AG08396 (cell line): ENCODE results near the gene GOLT1A.

ENCODE experiments used
- DNase-seq: peaks from one replicate; pipeline ENCODE4 v3.0.0; 2012; ENCODE audit warnings: low spot score, mixed read lengths

Gene GOLT1A

GRCh38 chr1:204218552-204218951 is 4.8 kb upstream of the GOLT1A start:
- no peak for DNase-seq

GRCh38 chr1:204217648-204218000 is 3.8 kb upstream of the GOLT1A start:
- no peak for DNase-seq

DNA sequence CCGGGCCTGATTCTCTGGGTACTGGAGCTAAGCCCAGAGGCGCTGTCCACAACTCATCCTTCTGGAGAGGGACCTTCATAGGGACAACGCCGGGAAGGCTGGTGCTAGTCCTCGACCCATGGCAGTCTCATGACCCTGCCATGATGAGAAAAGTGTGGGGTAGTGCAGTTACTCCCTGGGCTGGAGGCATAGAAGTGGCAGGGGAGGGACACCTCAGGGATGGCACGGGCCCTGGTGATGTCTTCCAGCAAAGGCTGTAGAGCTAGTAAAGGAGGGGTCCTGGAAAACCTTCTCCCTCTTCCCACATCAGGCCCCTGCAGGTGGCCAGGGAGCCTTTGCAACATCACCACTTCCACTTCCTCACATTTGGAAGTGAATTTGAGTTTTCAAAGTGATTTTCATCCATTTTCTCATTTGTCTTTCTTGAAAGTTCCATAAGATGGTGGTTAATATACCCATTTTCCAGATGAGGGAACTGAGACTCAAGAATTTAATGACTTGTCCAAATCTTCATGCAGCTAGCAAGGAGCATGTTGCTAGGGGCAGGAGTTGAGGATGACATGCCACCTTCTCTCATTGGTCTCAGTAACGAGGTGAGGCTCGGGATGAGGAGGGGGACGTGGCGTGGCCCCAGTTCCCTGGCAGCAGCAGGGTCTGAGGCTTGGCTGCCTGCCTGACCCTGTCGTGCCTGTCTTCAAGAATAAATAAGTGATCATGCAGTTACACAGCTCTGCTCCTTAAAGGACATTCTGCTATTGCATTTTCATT is 3.3 kb upstream of the GOLT1A start:
- no peak for DNase-seq

DNA sequence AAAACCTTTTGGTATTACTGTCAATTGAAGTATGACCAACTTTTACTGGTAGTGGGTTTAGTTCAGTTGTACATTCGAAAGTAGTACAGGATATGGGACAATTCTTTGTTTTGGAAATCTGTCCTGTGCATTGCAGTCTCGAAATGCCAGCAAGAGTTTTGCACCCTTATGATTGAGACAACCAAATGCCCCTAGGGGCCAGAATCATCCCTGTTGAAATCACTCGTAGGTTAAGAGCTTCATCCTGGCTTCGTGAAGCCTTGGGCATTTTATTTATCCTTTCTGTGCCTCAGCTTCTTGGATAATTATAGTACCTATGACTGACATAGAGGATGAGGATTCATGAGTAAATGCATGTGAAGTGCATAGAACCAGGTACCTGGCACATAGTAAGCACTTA is 2.4 kb upstream of the GOLT1A start:
- DNase-seq = no peak

DNA sequence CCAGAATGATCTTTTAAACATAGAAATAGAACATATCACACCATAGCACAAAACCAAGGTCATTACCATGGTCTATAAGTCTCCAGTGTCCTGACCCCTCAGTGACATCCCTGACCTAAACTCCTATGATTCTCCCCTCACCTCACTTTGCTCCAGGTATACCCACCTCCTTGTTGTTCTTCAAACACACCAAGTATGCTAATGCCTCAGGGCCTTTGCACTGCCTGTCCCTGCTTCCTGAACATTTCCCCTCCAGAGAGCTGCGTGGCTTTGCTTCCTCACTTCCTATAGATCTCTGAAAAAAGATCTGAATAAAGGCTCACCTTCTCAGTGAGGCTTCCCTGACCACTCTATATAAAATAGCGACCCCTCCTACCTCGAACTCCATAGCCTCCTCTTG is 1.1 kb downstream of the GOLT1A start:
- no peak for DNase-seq

DNA sequence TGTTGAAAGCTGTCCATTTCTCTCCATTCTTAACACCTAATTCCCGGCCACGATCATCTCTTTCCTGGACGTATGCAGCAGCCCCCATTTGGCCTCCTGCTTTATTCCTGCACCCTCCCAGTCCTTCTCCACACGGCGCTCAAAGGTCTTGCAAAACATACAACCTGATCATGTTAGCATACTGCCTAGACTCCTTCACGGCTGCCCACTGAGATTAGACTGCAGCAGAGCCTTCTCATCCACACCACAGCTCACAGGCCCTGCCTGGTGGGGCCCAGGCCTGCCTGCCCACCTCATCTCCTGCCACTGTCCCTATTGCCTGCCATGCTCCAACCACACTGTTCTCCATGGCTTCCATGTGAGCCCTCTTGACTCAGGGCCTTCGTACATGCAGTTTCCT is 2.7 kb downstream of the GOLT1A start:
- no peak for DNase-seq

GRCh38 chr1:204207136-204207616 is 6.6 kb downstream of the GOLT1A start:
- DNase-seq = peak; percentile 80

- peak; percentile 46 for DNase-seq
These were observed 7.7 kb downstream of the GOLT1A start for GRCh38 chr1:204206121-204206520.

DNA sequence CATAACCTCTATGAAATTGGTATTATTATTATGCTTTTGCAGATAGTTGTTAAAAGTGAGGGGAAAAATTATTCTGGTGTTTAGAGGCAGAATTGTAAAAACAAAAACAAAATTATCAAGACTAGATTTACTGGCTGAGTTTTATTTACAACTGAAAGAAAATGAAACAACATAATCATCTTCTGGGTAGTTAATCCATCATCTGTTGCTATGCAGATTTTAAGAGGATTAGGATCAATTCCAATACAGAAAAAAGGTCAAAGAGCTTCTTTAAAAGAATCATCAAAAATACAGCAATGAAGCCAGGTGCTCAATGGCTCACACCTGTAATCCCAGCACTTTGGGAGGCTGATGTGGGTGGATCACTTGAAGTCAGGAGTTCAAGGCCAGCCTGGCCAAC is 8.3 kb downstream of the GOLT1A start:
- no peak for DNase-seq

DNA sequence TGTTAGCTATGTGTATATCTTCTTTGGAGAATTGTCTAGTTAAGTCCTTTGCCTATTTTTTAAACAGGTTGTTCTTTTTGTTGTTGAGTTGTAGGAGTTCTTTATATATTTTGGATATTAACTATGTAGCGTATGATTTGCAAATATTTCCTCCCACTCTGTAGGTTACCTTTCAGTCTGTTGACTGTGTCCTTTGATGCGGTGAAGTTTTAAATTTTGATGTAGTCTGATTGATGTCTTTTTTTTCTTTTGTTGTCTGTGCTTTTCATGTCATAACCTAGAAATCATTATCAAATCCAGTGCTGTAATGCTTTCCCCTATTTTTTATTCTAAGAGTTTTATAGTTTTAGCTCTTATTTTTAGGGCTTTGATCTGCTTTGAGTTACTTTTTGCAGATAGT is 8.8 kb downstream of the GOLT1A start:
- no peak for DNase-seq

- DNase-seq = no peak
These were observed 10.5 kb downstream of the GOLT1A start for GRCh38 chr1:204203206-204203767.

DNA sequence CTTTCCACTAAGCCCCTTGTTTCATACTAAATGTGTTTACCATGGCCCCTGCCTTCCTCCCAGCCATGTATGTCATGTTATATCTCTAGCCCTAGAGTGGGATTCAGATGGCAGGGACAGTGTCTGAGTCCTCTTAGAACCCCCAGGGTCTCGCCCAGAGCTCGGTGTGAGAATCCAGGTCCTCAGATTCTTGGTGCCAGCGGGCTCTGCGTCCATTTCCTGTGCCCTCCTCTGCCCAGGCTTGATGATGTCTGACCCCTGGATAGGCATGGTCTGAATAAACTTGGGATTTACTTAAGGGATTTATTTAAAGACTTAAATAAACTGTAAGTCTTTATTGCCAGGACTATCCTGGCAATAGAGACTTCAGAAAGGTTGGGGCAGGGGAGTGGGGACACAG is 11.3 kb downstream of the GOLT1A start:
- no peak for DNase-seq

DNA sequence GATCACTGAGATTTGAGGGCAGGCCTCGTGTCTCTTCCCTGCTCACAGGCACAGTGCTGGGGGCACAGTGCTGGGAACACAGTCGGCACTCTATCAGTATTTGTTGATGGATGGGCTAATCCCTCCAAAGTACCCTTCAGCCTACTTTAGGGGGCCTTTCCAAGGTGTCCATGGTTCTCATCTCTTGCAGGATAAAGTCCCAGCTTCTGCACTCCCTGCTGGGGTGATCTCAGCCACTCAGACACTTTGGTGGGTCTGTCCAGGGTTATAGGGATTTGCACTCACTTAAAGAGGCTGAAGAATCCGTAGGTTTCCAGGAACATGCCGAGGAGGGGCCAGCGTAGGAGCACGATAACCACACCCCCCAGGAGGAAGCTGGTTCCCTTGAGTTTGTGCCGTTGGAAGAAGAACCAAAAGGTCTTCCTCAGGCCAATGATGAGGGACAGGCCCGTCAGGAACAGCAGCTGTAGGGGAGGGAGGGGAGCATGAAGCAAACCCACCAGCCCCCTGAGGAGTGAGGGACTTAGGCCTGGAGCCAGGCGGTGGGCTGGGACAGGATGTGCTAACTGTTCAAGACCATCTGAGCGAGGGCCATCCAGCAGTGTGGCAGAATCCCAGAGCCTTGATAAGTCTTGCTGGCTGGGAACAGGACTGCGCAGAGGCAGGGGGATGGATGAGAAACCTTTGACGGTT is 12.3 kb downstream of the GOLT1A start:
- no peak for DNase-seq

- DNase-seq = no peak
These were observed 14.2 kb downstream of the GOLT1A start for GRCh38 chr1:204199579-204199978.

GRCh38 chr1:204198348-204199340 is 15.1 kb downstream of the GOLT1A start:
- peak; percentile 87 for DNase-seq

DNA sequence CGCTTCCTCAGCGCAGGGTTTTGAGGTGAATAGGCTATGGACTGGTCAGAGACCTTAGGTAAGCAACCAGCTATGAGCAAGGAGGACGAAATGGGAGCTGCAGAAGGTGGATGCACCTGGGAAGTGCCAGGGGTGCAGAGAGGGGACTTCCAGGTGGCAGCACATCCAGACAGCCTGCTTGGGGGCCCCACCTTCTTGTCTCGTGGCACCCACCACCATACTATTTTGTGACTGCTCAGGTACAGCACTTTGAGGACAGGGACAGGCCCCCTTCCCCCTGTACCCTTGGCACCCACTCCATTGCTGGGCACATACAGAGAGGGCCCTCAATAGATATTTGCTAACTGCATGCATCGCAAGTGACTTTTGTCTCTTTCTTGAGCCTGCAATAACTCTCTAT is 16.7 kb downstream of the GOLT1A start:
- DNase-seq = no peak

- DNase-seq = no peak
These were observed 17.6 kb downstream of the GOLT1A start, which contains the start of gene KISS1 for GRCh38 chr1:204196068-204196795. KISS1 (minus strand) TSS chr1:204196491; CDS start chr1:204192876, 3,615 bp downstream.

GRCh38 chr1:204194771-204195170 is 19.0 kb downstream of the GOLT1A start:
- DNase-seq = no peak

GRCh38 chr1:204194080-204194479 is 19.7 kb downstream of the GOLT1A start:
- DNase-seq = no peak

GRCh38 chr1:204192589-204193352 is 21.0 kb downstream of the GOLT1A start:
- DNase-seq = no peak
